DOHH2 (cell line): ENCODE data around the gene MRPL50.

Source experiments
- H3F3A ChIP-seq: fragments of 200-600 bp; sonication (generic), shearing (Covaris generic); 2 replicates; pipeline ENCODE4 v1.6.0; 2016; ENCODE audit warnings: antibody characterized with exemption, mild to moderate bottlenecking; ENCODE audit not compliant: control insufficient read depth, insufficient read depth
- H3K27ac ChIP-seq: fragments of 200-600 bp; sonication (generic); 2 replicates; pipeline ENCODE4 v1.5.1; 2014; ENCODE audit warnings: low read depth, mild to moderate bottlenecking, low read length, moderate library complexity
- H3K27me3 ChIP-seq: fragments of 200-600 bp; sonication (generic); 2 replicates; pipeline ENCODE4 v1.6.1; 2014; ENCODE audit warnings: mild to moderate bottlenecking, low read length, mixed read lengths; ENCODE audit not compliant: control insufficient read depth
- H3K36me3 ChIP-seq: fragments of 200-600 bp; sonication (generic); 2 replicates; pipeline ENCODE4 v1.6.1; 2014; ENCODE audit warnings: mild to moderate bottlenecking, low read length, moderate library complexity, mixed read lengths; ENCODE audit not compliant: control insufficient read depth
- H3K4me1 ChIP-seq: fragments of 200-600 bp; sonication (generic); 2 replicates; pipeline ENCODE4 v1.6.1; 2014; ENCODE audit warnings: mild to moderate bottlenecking, low read length, mixed read lengths; ENCODE audit not compliant: control insufficient read depth
- H3K4me2 ChIP-seq: fragments of 200-600 bp; sonication (generic); 2 replicates; pipeline ENCODE4 v1.6.0; 2014; ENCODE audit warnings: mild to moderate bottlenecking, low read length, moderate library complexity
- H3K4me3 ChIP-seq: fragments of 200-600 bp; sonication (generic); 2 replicates; pipeline ENCODE4 v1.5.1; 2014; ENCODE audit warnings: mild to moderate bottlenecking, low read length, mixed read lengths
- H3K79me2 ChIP-seq: fragments of 200-600 bp; sonication (generic); 2 replicates; pipeline ENCODE4 v1.6.1; 2014; ENCODE audit warnings: mild to moderate bottlenecking, low read length, mixed read lengths; ENCODE audit not compliant: control insufficient read depth
- H3K9me2 ChIP-seq: fragments of 200-600 bp; sonication (generic); replicated peaks from 2 replicates; pipeline ENCODE4 v1.6.1; 2014; ENCODE audit warnings: mild to moderate bottlenecking, low read length, mixed read lengths; ENCODE audit not compliant: control insufficient read depth
- H3K9me3 ChIP-seq: fragments of 200-600 bp; sonication (generic); 2 replicates; pipeline ENCODE4 v1.6.1; 2014; ENCODE audit warnings: antibody characterized with exemption, low read length, mixed read lengths; ENCODE audit not compliant: control insufficient read depth, insufficient read depth
- H4K20me1 ChIP-seq: fragments of 200-600 bp; sonication (generic); 2 replicates; pipeline ENCODE4 v1.6.0; 2014; ENCODE audit warnings: low read depth, mild to moderate bottlenecking, antibody characterized with exemption, low read length, moderate library complexity; ENCODE audit not compliant: control insufficient read depth, insufficient read depth
- EZH2phosphoT487 ChIP-seq: fragments of 200-600 bp; sonication (generic); IDR thresholded peaks from 2 replicates; pipeline ENCODE4 v1.6.1; 2017; ENCODE audit warnings: borderline replicate concordance, mild to moderate bottlenecking, antibody characterized with exemption, low read length, moderate library complexity, mixed read lengths
- TF ChIP-seq, protein P1 (sequence below): fragments of 200-600 bp; sonication (generic); IDR thresholded peaks from one replicate; pipeline ENCODE4 v1.5.1; 2014; ENCODE audit warnings: antibody characterized with exemption, mild to moderate bottlenecking, low read depth, low read length; ENCODE audit not compliant: poor library complexity, severe bottlenecking

The MRPL50 gene

DNA sequence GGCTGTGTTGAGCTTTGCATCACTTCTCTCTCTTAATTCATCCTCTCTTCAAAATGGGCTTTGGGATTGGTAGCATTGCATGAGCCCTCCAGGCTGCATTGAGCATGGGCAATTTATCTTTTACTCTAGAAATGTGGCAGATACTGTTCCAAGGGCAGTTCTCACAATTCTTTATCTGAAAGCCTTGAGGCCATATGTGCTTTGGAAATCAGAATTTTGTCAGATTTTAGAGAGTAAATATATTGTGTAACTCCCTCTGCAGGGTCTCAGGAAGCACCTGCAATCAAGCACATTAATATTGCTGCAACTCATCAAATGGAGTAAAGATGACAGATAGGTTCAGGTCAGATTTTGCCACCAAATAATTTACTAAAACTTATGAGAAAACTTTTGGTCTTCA is 19.6 kb upstream of the MRPL50 start:
- H3K9me2 ChIP-seq: no peaks in the 10 kb centered on the region
- no peaks in the 10 kb centered on the region; the same call in 1 of the 2 replicates for H3K9me3 ChIP-seq
- no peaks in the 10 kb centered on the region for H4K20me1 ChIP-seq
- no peaks in the 10 kb centered on the region for H3K79me2 ChIP-seq
- no peaks in the 10 kb centered on the region for H3K27me3 ChIP-seq
- H3K4me3 ChIP-seq: no peak overlapping the region
- no peaks in the 10 kb centered on the region for H3K4me1 ChIP-seq
- no peak overlapping the region for H3K27ac ChIP-seq
- no peaks in the 10 kb centered on the region for H3F3A ChIP-seq
- TF ChIP-seq, protein P1, sequence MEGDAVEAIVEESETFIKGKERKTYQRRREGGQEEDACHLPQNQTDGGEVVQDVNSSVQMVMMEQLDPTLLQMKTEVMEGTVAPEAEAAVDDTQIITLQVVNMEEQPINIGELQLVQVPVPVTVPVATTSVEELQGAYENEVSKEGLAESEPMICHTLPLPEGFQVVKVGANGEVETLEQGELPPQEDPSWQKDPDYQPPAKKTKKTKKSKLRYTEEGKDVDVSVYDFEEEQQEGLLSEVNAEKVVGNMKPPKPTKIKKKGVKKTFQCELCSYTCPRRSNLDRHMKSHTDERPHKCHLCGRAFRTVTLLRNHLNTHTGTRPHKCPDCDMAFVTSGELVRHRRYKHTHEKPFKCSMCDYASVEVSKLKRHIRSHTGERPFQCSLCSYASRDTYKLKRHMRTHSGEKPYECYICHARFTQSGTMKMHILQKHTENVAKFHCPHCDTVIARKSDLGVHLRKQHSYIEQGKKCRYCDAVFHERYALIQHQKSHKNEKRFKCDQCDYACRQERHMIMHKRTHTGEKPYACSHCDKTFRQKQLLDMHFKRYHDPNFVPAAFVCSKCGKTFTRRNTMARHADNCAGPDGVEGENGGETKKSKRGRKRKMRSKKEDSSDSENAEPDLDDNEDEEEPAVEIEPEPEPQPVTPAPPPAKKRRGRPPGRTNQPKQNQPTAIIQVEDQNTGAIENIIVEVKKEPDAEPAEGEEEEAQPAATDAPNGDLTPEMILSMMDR: no peak
- no peak for TF ChIP-seq EZH2phosphoT487
- H3K4me2 ChIP-seq: no peak overlapping the region
- no peaks in the 10 kb centered on the region for H3K36me3 ChIP-seq

DNA sequence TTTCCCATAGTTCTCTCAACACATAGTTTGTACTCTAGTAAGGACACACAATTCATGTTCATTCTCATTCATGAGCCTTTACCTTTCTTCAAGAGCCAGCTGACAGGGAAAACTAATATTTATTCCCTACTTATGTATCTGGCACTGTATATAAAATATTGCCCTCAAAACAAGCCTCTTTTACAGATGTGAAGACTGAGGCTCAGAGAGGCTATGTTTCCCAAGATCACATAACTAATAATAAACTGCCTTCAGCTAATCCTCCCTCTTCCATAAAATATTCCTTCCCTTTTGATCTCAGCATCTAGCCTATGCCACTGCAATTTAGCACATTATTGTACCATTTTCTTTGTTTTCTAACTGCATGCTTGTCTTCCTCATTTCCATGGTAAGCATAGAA is 19.0 kb upstream of the MRPL50 start:
- H3K36me3 ChIP-seq: no peaks in the 10 kb centered on the region
- H3K27me3 ChIP-seq: no peaks in the 10 kb centered on the region
- no peaks in the 10 kb centered on the region for H3K9me2 ChIP-seq
- H3K27ac ChIP-seq: no peak overlapping the region
- no peaks in the 10 kb centered on the region for H3K4me1 ChIP-seq
- H3K4me2 ChIP-seq: no peak overlapping the region
- H4K20me1 ChIP-seq: no peaks in the 10 kb centered on the region
- TF ChIP-seq, protein P1: no peak
- TF ChIP-seq EZH2phosphoT487: no peak
- no peak overlapping the region for H3K4me3 ChIP-seq
- no peaks in the 10 kb centered on the region for H3K79me2 ChIP-seq
- H3F3A ChIP-seq: no peaks in the 10 kb centered on the region
- no peaks in the 10 kb centered on the region; the same call in 1 of the 2 replicates for H3K9me3 ChIP-seq

DNA sequence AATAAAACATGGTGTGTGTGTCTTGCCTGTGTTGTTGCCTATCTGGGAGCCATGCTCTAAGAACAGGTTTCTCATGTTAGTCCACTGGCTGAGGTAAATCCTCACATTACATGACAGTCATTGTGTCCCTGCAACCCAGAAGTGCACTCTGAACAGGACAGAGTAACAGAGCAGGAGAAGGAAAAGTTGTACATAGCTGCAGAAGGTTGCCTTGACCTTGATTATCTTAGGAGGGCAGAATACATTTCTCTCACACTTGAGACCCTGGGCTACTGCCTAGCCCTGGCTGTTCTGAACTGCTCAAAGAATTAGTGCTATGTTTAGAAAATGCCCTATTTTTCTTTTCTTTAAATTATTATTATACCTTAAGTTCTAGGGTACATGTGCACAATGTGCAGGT is 17.2 kb upstream of the MRPL50 start:
- H3K4me2 ChIP-seq: no peak overlapping the region
- no peaks in the 10 kb centered on the region for H3K27me3 ChIP-seq
- no peak for TF ChIP-seq EZH2phosphoT487
- TF ChIP-seq, protein P1: no peak
- no peaks in the 10 kb centered on the region for H3K79me2 ChIP-seq
- H3K4me3 ChIP-seq: no peak overlapping the region
- H3K4me1 ChIP-seq: no peaks in the 10 kb centered on the region
- peaks cover 4% of the 10 kb centered on the region for H3K9me3 ChIP-seq
- no peaks in the 10 kb centered on the region for H3F3A ChIP-seq
- H4K20me1 ChIP-seq: no peaks in the 10 kb centered on the region
- no peak overlapping the region for H3K27ac ChIP-seq
- no peaks in the 10 kb centered on the region for H3K36me3 ChIP-seq
- H3K9me2 ChIP-seq: no peaks in the 10 kb centered on the region

DNA sequence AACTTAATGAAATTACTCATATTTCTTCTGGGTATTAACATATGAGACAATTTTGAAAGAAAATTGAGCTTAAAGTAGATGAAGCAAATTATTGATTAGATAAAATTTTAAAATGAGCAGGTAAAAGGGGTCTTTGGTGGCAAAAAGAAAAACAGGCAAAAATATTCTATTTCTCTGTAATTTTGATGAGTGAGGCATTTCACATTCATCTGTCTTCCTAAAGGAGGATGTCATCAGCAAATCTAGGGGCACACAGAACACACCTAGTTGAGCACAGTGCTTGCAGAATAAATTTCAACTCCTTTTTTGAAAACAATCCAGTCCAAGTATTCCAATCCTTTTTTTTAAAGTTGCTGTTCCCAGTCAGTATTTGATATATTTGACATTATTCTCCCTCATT is 16.4 kb upstream of the MRPL50 start:
- no peaks in the 10 kb centered on the region for H3K9me2 ChIP-seq
- peaks cover 3% of the 10 kb centered on the region; the same call in 1 of the 2 replicates for H3K36me3 ChIP-seq
- H3F3A ChIP-seq: no peaks in the 10 kb centered on the region
- H3K27ac ChIP-seq: no peak overlapping the region
- H3K9me3 ChIP-seq: peaks cover 12% of the 10 kb centered on the region
- H3K4me2 ChIP-seq: no peak overlapping the region
- H3K4me3 ChIP-seq: no peak overlapping the region
- H4K20me1 ChIP-seq: no peaks in the 10 kb centered on the region
- TF ChIP-seq EZH2phosphoT487: no peak
- TF ChIP-seq, protein P1: no peak
- no peaks in the 10 kb centered on the region for H3K4me1 ChIP-seq
- H3K27me3 ChIP-seq: no peaks in the 10 kb centered on the region
- H3K79me2 ChIP-seq: no peaks in the 10 kb centered on the region
